Measurements from ENCODE around the gene ABHD12.

Gene ABHD12

DNA sequence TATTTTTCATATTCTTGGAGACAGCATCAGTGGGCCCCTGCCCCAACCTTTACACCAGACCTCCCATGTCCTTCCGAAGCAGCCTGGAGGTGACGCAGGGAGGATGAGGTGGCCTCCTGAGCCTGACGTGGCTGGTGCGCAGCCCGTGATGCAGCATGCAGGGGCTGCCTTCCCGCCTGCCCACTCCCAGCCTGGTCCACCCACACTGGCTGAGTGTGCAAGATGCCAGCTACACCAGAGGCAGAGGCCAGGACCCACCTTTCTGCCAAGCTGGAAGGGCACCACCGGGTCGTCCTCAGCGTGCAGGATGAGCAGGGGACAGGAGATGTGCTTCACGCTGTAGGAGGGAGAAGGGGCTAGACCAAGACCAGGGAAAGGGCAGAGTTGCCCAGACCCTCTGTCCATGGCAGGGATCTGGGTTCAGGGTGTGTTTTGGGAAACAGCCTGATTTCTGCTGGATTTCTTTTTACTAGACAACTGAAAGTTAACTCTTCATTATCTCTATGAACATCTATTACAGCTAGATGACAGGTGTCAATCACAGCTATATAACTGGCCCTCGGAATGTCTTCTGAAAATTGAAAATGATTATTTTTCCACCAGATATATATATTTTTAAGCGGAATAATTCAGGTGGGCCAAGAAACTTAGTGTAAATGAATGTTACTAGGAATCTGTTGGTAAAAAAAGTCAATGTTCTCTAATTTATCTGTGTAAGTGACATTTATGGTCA lies 87.2 kb downstream of the ABHD12 start:
- DNase-seq = no peak

DNA sequence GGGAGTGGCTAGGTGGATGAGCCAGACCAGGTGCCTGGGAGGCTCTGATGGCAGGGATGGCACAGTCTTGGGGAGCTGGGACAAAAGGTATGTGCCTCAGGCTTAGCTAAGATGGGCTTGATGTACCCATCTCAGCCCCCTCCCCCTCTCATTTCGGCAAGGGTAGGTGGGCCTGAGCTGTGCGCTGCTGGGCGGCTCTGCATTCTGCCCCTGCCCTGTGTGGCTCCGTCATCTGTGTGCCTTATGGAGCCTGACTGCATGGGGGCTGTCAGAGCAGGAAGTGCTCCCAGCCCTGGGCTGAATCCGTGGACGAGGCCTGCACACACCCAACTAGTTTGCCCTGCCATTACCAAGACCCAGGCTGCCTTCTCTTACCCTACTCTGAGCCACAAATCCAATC lies 88.0 kb downstream of the ABHD12 start:
- no peak for DNase-seq

DNA sequence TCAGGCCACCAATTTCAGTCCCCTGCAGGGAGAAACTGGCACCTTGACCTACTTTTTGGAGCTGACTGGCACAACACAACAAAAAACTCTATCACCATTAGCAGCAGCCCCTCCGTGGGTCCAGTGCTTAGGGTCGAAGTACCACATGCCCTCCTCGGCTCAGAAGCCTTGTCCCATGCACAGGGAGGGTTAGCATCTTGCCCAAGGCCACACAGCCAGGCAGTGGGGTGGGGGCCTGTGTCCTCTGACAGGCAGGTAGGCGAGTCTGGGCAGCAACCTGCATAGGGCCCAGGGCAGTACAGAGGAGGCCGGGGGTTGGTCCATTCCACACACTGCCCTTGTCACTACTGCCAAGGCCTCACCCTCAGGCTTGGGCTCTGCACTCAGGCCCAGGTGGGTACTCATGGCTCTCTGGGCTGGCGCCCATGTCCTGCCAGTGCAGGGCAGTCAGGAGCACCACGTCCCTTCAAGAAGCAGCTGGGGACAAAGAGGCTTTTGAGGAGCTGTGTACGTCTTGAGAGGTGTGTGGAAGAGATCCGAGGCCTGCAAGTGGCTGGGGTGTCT lies 89.2 kb downstream of the ABHD12 start:
- no peak for DNase-seq

DNA sequence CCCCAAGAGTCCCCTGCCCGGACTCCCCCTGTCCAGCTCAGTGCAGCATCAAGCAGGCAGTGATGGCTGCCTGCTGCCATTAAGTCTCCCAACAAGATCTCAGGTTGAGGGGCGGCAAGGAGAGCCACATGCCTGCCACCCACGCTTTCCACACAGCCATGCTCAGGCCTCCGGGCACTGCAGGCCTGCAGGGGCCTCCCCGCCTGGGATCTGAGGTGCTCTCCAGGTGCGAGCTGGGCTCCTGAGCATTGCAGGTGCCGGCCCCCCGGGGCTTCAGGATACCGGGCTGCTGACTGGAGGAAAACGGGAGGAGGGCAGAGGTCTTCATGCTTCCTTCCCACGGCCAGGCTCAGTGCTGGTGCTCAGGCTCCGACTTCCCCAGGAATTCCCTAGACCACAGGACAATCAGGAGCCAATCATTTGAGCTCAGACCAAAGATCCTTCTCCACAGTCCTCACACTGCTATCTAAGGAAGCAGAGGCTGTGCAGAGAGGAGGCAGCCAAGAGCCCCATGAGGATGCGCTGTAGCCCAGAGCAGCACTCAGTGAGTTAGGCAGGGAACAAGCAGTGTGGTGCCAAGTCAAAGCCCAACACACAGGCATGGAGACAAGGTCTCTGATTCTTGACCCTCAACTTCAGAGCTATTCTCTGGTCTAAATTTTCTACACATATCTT lies 90.0 kb downstream of the ABHD12 start:
- DNase-seq = no peak

DNA sequence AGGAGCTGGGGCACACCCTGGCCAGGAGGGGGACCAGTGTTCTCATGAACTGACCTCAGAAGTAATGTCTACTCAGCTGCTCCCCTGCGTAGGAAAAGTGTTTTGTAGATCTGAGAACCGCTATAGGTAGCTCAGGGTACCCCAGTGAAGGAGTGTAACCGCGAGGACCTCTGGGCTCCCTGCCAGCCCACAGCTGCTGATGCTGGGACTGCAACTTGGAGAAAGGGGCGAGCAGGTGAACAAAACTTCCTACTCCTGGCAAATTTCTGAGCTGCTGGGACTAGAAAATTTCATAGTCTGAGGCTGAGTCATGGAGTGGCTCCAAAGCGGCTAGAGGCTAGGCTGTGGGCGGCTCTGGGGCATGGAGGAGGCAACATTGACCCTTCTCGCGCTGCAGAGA lies 90.8 kb downstream of the ABHD12 start:
- DNase-seq = no peak

DNA sequence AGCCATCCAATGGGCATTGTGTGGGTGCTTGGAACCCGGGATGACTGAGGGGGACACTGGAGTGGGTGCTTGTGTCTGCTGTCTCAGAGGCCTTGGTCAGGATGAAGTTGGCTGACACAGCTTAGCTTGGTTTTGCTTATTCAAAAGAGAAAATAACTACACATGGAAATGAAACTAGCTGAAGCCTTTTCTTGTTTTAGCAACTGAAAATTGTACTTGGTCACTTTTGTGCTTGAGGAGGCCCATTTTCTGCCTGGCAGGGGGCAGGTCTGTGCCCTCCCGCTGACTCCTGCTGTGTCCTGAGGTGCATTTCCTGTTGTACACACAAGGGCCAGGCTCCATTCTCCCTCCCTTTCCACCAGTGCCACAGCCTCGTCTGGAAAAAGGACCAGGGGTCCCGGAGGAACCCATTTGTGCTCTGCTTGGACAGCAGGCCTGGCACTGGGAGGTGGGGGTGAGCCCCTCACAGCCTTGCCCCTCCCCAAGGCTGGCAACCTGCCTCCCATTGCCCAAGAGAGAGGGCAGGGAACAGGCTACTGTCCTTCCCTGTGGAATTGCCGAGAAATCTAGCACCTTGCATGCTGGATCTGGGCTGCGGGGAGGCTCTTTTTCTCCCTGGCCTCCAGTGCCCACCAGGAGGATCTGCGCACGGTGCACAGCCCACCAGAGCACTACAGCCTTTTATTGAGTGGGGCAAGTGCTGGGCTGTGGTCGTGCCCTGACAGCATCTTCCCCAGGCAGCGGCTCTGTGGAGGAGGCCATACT lies 93.3 kb downstream of the ABHD12 start:
- DNase-seq = no peak

DNA sequence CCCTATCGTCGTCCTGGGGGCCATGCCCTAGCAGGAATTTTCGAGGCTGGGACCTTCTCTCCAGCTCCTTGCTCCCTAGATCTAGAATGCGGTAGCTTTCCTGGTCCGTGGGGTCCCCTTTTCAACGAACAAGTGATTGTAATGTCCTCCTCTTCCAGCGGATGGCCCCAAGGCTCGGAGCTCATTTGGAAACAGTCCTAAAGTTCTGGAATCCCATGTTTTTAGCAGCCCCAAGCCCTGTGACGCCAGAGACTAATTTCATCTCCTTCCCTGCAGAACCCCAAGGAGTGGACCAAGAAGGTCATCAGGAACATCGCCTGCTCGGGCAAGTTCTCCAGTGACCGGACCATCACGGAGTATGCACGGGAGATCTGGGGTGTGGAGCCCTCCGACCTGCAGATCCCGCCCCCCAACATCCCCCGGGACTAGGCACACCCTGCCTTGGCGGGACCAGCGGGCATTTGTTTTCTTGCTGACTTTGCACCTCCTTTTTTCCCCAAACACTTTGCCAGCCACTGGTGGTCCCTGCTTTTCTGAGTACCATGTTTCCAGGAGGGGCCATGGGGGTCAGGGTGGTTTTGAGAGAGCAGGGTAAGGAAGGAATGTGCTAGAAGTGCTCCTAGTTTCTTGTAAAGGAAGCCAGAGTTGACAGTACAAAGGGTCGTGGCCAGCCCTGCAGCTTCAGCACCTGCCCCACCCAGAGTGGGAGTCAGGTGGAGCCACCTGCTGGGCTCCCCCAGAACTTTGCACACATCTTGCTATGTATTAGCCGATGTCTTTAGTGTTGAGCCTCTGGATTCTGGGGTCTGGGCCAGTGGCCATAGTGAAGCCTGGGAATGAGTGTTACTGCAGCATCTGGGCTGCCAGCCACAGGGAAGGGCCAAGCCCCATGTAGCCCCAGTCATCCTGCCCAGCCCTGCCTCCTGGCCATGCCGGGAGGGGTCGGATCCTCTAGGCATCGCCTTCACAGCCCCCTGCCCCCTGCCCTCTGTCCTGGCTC lies 94.2 kb downstream of the ABHD12 start:
- peak; percentile 35 for DNase-seq

DNA sequence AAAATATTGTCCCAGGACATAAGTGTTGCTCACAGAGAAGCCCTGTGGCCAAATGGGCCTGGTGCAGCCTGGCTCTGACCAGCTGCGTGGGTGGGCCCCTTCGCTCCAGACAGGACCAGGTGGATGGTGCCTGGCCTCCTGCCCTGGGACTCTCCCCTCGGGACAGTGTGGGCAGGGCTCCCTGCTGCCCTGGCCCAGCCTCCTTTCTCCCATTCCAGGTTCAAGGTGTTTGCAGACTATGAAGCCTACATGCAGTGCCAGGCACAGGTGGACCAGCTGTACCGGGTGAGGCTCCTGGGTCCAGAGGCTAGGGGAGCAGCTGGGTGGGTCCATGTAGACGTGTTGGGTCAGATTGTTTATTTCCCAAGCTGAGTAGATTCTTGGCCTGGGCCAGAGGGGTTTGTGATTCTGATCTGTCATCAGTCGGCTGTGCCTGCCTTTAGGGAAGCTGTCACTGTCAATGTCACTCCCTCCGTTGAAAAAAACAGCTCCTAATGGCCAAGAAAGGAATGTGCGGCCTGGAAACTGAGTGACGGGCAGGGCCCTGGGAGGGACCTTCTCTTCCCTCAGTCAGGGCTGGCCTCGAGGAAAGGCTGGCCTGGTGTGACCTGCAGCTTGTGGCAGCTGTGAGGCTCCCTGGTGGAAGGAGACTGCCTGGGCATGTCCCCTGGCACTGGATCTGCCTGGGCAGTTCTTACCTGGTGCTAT lies 95.1 kb downstream of the ABHD12 start:
- DNase-seq = no peak

DNA sequence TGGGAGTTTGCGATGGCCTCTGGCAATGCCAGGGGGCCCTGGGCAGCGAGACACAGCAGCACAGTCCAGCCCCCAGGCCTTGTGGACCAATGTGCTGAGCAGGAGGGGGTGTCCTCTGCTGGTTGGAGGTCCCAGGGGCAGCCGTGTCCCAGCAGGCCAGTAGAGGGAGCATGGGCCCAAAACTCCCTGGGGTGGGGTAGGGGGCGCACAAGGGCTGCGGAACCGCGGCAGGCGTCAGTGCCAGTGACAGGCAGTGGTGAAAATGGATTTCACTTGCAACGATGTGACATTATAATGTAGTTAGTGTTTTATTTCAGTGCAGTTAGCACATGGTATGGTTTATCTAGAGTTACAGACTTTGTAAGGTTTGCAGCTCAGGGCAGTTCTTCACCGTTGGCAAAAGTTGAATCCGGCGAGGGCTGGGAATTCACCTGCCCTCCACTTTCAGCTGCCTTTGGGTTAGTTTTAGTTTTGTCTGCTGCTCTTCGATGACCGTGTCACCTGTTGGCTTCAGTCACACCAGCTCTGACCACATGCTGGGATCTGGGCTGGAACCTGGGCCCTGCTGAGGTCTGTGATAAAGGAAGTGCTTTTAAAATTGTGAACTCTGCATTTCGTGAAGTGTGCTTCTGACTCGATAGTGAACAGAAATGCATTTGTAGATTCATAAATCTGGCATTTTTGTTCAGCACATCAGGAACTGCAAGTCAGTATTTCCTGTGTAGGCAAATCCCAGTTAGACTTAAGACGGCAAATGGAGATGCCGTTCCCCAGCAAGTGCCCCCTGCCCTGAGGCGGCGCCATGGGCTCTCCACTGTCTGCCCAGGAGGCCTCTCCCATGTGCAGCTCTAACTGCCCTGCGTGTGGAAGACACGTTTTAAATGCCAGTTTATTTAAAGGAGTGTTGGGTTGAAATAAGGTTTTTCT lies 95.9 kb downstream of the ABHD12 start:
- peak; percentile 63 for DNase-seq

DNA sequence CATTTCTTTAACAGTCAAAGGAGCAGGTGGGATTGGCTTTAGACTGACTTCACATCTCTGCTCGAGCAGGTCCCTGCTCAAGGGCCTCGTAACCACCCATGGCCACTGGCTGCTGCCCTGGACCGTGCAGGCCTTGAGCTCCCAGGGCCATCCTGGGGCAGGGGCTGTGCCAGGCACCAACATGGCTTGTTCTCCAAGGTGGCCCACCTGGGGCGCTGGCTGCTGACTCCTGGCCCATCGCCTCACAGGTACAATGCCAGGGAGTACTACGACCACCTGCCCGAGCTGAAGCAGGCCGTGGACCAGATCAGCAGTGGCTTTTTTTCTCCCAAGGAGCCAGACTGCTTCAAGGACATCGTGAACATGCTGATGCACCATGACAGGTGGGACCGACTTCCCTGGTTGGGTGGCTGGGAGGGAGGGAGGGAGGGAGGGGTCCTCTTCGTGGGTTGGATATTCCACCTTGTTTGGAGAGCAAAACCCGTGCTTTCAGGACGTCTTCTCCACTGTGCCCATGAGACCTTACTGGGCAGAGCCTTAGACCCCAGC lies 96.7 kb downstream of the ABHD12 start:
- no peak for DNase-seq

DNA sequence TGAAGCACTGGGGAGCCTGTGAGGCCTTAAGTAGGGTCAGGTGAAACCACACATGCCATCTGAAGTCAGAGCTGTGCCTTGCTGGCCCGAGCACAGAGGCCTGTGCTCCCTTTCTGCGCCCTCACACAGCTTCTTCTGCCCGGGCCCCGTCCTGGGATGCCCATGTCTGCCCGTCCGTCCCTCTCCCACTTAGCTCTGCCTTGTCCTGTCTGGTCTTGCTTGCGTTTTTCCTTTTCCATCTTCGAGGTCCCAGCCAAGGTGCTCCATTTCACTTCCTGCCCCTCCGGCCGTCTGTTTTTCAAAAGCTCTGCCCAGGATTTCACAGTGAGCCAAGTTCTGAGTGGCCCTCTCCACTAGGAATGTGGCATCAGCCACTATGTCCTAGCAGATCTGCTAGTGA lies 97.1 kb downstream of the ABHD12 start:
- DNase-seq = no peak

DNA sequence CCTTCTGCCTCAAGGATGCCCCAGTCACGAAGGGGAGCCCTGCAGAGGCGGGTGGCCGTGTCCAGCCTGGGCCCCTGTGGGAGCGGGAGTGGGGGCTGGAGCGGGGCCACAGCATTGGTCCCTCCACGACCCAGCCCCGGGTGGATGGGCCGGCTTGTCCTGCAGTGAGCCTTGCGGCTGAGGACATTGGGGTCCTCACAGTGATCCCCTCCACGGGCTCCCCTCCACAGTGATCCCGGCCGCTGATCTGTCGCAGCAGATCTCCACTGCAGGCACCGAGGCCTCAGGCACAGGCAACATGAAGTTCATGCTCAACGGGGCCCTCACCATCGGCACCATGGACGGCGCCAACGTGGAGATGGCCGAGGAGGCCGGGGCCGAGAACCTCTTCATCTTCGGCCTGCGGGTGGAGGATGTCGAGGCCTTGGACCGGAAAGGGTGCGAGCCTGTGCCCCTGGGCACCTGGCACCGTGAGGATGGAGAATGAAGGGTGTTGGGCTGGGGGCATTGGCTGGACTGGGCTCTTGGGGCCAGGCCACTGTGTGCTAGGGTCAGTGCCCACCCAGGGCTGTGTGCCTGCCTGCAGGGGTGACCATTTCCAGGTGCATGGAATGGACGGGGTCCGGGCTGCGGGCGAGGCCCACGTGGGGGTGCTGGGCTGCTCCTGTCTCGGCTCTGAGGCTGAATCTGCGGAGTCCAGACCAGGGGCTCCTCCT lies 98.3 kb downstream of the ABHD12 start:
- no peak for DNase-seq

DNA sequence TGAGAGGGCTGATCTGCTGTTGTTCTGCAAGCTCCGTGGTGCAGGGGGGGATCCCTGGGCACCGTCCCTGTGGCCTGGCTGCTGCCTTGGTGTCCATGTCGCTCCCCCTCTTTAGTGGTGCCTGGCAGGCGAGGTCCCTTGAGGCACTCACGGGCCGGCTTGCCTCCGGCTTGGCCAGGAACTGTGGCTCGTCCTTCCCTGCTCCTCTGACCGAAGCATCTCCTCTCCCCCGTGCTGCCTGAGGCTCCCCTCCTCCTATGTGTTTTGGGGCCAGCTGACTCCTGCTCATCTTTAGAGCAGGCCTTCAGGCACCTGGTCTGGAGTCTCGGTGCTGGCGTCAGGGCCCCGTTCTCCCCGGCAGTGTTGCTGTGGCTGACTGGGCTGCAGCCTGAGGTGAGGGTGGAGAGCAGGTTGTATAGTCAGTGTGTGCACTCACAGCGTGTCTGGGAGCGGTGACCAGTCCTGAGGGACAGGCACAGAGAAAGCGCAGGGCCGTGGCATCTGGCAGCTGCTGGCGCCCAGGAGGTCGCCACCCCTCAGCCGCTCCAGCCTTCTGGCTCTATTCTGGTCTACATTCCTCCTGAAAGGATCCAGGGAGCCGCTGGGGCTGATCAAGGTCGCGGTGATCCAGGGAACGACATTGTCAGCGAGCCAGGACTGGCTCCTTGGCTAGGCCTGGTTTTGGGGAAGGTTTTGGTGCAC lies 99.1 kb downstream of the ABHD12 start:
- DNase-seq = no peak

DNA sequence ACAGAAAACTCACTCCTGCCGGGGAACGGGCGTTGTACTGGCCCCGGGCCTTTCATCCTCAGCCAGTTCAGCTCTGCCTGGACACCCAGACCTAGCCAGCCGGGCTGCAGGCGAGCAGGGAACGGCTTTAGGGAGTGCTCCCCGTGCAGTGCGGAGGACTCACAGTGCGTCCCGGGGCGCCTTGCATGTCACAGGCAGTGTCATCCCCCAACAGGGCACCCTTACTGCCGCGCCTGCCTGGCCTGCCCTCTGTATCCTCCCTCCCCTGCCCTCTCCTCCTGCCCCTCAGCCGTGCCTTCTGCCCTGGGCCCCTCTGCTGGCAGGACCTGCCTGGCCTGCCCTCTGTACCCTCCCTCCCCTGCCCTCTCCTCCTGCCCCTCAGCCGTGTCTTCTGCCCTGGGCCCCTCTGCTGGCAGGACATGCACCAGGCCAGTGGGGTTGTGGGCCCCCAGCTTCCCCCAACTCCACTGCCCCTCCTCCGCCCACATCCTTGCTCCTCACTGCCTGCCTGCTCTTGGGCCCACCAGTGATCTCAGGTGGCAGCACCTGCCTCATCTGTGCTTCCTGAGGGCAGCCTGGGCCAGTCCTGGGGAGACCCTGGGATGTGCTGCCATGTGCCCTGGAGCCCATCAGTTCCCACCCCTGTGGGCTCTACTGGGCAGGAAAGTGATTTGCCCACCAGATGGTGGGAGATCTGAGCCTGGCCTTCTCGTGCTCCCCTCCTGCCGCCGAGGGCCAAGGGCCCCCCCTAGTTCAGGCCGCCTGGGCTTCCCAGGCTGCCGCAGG lies 99.8 kb downstream of the ABHD12 start:
- no peak for DNase-seq

DNA sequence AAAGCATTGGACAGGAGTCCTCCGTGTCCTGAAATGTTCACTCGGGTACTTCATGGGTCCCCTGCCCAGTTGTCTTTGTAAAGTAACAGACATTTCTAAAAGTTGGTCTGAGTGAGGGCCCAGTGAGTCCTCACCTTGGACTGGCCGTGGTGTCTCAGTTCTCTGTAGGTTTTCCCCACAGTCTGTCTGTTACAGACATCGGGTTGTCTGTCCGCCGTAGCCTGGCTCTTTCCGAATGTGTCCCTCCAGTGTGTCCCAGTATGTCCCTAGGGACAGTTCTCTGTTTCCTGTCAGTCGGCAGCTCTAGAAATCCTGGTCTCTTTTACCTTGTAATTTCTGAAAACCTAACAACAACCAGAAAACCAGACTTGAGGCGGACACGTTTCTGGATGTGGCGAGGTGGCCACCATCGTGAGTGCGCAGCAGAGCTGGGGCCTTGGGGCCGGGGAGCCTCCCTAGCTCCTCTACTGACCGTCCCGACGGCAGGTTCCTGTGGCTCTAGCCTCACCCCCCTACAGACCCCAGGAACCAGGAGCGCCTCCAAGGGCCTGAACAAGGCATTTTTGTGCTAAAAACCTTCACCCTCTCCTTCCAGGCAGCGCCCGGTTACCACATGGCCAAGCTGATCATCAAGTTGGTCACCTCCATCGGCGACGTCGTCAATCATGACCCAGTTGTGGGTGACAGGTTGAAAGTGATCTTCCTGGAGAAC lies 100.6 kb downstream of the ABHD12 start:
- DNase-seq = no peak

DNA sequence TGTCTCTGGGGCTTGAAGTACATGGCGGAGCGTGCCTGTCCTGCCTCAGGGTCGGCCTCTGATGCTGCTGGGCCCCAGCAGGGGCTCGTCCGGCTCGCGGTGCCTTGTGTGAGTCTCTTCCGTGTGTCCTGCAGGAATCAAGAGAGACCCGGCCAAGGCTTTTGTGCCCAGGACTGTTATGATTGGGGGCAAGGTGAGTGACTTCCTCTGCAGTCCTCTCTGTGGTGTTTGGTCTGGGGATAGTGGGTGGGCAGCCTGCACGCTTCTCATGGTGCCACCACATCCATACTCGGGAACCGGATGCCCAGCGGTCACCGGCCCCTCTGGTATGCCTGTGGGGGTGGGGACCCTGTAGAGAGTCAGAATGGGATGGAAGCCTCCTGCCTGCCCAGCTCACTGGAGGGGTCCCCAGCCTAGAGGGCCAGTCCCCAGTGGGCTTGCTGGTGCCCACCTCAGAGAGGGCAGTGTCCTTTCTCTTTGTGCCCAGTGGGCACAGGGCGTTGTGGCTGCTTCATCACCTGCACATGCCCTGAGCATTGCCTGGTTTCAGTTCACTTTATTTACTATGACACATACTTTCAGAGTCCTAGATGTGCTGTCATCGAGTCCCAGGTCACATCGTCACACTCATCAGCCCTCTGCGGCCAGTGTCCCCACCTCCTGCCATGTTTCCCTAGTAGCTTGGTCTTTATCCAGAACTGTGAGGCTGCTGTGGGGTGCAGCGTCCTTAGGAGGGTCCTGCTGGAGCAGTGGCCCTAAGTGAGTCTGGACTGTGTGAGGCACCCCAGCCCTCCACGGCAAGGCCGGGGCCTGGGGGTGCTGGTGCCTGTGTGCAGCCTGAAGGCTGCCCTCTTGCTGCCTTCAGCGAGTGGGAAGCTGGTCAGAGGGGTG lies 102.1 kb downstream of the ABHD12 start:
- DNase-seq = no peak
